Stimulated activated CD4-positive, alpha-beta T cell treated with anti-CD3 and anti-CD28 coated beads, Interleukin-12 subunit alpha, Interleukin-12 subunit beta, amount 100 ng/mL, for 4 hours (primary cell): ENCODE data around the gene PTPRT.
"Not testable (repeated sequence)": the region's sequence is repeated elsewhere in the genome, so short reads cannot be mapped to it uniquely, and the experiment has no call there.

ENCODE experiments used
- DNase-seq: peaks from one replicate; pipeline ENCODE4 v3.0.0-alpha.2; 2020

Gene PTPRT

GRCh38 chr20:42900764-42901163 is 288.9 kb downstream of the PTPRT start:
- not testable (repeated sequence) for DNase-seq

- no peak for DNase-seq
Measured at GRCh38 chr20:42895020-42895419, 294.7 kb downstream of the PTPRT start.

GRCh38 chr20:42894483-42894882 is 295.2 kb downstream of the PTPRT start:
- no peak for DNase-seq

GRCh38 chr20:42889517-42889916 is 300.2 kb downstream of the PTPRT start:
- DNase-seq: no peak

- no peak for DNase-seq
Measured at GRCh38 chr20:42887281-42887680, 302.4 kb downstream of the PTPRT start.

GRCh38 chr20:42886801-42887200 is 302.9 kb downstream of the PTPRT start:
- DNase-seq: no peak

GRCh38 chr20:42886046-42886445 is 303.7 kb downstream of the PTPRT start:
- DNase-seq: no peak

GRCh38 chr20:42875581-42875980 is 314.1 kb downstream of the PTPRT start:
- DNase-seq: no peak

- no peak for DNase-seq
Measured at GRCh38 chr20:42873259-42873658, 316.4 kb downstream of the PTPRT start.

GRCh38 chr20:42864116-42864515 is 325.6 kb downstream of the PTPRT start:
- DNase-seq: no peak

- no peak for DNase-seq
Measured at GRCh38 chr20:42862446-42862845, 327.3 kb downstream of the PTPRT start.

GRCh38 chr20:42857446-42857845 is 332.3 kb downstream of the PTPRT start:
- no peak for DNase-seq

- DNase-seq: no peak
Measured at GRCh38 chr20:42855896-42856295, 333.8 kb downstream of the PTPRT start.

GRCh38 chr20:42852691-42853090 is 337.0 kb downstream of the PTPRT start:
- DNase-seq: no peak

GRCh38 chr20:42846784-42847490 is 342.8 kb downstream of the PTPRT start:
- DNase-seq: no peak

- no peak for DNase-seq
Measured at GRCh38 chr20:42844751-42845150, 345.0 kb downstream of the PTPRT start.

- DNase-seq: no peak
Measured at GRCh38 chr20:42837456-42837855, 352.2 kb downstream of the PTPRT start.

- DNase-seq: no peak
Measured at GRCh38 chr20:42836339-42836738, 353.4 kb downstream of the PTPRT start.

GRCh38 chr20:42807876-42808275 is 381.8 kb downstream of the PTPRT start:
- DNase-seq: no peak

- DNase-seq: no peak
Measured at GRCh38 chr20:42795111-42795695, 394.5 kb downstream of the PTPRT start.

GRCh38 chr20:42792052-42792451 is 397.7 kb downstream of the PTPRT start:
- no peak for DNase-seq

GRCh38 chr20:42790111-42790510 is 399.6 kb downstream of the PTPRT start:
- no peak for DNase-seq

- DNase-seq: no peak
Measured at GRCh38 chr20:42788707-42789106, 401.0 kb downstream of the PTPRT start.

GRCh38 chr20:42785041-42785440 is 404.7 kb downstream of the PTPRT start:
- DNase-seq: no peak

GRCh38 chr20:42779216-42779615 is 410.5 kb downstream of the PTPRT start:
- DNase-seq: no peak
